GM18511 (cell line): ENCODE data around the gene POLDIP2.
"Not testable (repeated sequence)": the region's sequence is repeated elsewhere in the genome, so short reads cannot be mapped to it uniquely, and the experiment has no call there.

Experiments
- ATAC-seq: cut with Tn5 transposase; IDR thresholded peaks from one replicate; pipeline ENCODE4 v1.9.1; 2021; ENCODE audit warnings: mild to moderate bottlenecking, moderate library complexity; ENCODE audit not compliant: unreplicated experiment

Gene POLDIP2

DNA sequence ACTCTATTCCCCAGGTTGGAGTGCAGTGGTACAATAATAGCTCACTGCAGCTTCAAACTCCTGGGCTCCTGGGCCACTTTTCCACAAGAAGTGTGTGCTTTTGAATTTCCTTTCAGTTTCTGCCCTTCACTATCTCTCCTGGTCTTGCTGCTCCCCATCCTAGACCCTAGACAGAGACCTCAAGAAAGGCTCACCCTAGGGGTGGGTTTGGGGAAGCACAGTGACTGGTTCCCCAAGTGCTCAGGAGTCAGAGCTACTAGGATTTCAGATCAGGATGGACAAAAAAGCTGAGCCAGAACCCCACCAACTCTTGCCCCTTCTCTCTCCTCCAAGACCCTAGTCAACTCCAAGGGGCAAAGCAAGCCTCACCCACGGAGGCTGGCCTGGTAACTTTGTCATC lies 9.3 kb upstream of the POLDIP2 start:
- ATAC-seq: no peak

DNA sequence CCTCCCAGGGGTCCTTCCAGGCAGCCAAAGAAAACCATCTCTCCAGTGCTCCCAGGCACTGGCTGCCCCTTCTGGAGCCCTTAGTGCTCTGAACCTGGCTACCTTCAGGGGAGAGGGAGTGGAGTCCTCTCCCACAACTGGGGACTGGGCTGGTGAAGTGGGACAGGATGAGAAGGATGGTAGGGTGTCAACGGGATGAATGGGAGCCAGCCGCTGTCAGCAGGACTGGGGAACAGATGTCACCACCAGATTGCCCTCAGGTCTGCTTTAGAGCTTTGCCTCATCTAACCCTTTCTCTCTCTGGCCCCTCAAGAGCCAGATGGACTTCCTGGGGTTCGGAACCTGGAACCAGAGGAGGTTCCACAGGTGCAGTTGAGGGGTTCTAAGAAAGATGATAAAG lies 8.2 kb upstream of the POLDIP2 start:
- no peak for ATAC-seq

DNA sequence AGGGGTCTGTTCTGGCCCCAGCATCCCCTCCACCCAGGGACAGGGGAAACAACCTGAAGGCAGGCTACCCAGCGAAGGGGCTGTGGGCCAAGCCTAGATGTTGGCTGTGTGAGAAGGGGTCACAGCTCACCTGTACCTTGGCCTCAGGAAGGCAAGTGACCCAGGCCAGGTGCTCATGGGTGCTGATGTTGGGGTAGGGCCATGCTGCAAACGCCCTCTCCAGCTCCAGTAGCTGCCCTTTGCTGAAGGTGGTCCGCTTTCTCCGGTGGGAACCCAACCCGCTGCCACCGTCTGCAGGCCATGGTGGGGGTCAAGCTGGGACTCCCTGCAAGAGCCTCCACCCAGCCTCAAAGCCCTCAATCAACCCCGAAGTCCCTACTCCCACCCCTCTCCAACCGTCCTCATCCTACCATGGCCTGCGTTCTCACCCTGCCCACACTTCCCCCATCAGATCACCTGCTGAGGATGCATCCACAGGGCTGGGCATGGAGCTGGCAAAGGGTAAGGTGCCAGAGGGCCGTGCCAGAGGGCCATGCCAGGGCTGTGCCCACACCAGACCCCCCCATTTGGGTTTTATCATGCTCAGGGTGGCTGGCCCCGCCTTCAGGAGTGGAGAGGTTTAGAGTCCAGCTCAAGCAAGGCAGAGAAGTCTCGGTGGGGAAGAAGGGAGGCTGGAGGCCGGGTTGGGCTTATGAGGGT lies 7.5 kb upstream of the POLDIP2 start, which contains the start of gene SEBOX:
Gene SEBOX, minus strand, starts transcription at position 535 of the 699 bp plus-strand sequence. Its CDS starts 48 bp downstream, at position 487.
- no peak for ATAC-seq

DNA sequence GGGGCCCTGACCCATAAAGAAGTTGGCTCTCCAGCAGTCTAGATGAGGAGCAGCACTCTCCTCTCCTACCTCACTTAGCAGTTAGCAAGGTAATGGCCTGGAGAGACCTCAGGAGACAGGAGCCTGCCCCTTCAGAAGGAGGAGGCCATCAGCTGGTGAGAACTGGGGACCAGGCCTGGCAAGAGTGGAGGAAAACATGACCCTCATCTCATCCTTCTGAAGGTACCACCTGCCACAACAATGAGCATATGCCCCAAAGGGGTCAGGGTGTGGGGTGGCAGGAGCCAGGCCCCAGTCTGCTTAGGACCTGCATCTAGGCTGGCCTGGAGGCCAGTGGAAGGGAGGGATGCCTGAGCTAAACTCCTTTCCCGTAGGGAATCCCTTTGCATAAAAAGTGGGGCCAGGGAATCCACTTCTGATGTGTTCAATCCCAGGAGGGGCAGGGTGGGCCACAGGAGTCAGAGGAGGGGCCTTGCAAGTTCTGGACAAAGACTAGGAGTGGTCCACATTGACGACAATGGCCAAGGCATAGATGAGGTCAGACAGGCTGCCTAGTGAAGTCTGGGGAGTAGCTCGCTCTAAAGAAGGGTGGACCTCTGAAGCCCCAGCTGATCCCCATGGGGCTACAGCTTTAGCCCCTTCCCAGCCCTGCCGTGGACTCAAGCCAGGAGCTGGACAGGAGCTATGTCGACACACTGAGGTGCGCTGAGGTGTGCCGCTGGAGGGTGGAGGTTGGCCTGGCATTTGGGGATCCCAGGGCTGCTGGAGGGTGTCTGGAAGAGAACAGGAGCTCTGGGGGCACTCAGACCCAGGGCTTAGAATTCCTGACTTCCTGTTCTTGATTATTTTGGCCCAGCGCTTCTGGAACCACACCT lies 6.7 kb upstream of the POLDIP2 start:
- no peak for ATAC-seq

- no peak for ATAC-seq
These were observed 5.9 kb upstream of the POLDIP2 start for GRCh38 chr17:28363186-28363585.

DNA sequence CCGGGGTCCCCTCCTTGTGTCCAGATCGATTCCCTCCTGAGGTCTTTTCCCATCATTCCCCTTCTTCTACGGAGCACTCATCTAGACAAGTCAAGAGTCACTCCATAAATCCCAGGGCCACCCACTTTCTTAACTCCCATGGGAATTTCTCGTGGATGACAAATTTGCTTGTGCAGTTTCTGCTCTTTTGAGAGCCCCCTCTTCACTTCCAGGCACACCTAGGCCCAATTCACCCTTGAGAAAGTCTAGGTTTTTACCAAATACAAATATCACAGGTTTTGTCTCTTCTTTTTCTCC lies 522 bp upstream of the POLDIP2 start:
- ATAC-seq: no peak

GRCh38 chr17:28350271-28350670 lies 7.1 kb downstream of the POLDIP2 start:
- ATAC-seq: no peak

GRCh38 chr17:28348979-28349378 lies 8.3 kb downstream of the POLDIP2 start:
- no peak for ATAC-seq

DNA sequence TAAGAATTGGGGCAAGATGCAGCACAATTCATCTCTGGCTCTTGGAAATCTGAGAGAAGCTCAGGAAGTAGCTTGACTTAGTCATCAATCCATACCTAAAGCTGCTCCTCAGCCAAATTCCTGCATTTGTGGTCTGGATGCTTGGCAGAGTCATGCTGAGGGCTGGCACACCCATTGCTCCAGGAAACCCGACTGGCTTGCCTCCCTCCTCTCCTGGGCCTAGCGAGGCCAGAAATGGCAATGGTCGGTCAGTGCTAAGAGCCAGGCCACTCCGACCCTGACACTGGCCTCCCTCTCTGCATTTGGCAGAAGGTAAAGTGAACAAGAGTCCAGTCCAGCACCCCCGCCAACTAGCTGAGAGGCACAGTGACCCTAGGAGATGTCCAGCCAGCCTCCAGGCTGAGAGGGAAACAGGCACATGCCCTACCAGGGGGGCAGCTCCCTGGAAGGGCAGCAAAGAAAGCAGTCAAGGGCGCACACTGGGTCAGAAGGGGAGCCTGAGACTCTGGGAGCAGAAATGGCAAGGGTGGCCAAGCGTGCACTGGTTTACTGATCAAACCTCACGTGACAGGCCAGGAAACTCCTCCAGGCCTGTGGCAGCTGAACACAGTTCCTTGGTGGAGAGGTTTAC lies 10.0 kb downstream of the POLDIP2 start:
- no peak for ATAC-seq

DNA sequence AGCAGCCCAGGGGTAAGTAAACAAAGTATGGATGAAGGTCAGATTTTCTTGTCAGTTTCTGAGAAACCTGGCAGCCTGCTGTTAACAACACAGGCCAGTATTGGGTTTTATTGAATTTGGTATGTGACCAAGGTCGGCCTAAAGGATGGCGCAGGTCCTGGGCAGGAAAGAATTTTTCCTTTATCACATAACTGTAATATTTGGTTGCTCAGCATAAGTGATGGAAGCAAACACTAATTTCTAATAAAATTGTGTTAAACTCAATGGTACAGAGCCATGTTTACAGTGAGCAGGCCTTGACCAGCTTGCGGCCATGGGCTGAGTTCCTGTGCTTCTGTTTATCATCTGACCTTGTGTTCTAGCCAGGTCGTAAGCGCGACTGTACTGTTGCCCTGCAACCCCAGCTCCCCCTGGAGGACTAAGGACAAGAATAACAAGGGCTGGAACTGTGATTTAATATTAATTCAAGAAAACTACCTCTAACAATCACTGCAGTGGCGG lies 10.5 kb downstream of the POLDIP2 start:
- ATAC-seq: no peak

- no peak for ATAC-seq
These were observed 11.1 kb downstream of the POLDIP2 start for GRCh38 chr17:28346199-28346580.

DNA sequence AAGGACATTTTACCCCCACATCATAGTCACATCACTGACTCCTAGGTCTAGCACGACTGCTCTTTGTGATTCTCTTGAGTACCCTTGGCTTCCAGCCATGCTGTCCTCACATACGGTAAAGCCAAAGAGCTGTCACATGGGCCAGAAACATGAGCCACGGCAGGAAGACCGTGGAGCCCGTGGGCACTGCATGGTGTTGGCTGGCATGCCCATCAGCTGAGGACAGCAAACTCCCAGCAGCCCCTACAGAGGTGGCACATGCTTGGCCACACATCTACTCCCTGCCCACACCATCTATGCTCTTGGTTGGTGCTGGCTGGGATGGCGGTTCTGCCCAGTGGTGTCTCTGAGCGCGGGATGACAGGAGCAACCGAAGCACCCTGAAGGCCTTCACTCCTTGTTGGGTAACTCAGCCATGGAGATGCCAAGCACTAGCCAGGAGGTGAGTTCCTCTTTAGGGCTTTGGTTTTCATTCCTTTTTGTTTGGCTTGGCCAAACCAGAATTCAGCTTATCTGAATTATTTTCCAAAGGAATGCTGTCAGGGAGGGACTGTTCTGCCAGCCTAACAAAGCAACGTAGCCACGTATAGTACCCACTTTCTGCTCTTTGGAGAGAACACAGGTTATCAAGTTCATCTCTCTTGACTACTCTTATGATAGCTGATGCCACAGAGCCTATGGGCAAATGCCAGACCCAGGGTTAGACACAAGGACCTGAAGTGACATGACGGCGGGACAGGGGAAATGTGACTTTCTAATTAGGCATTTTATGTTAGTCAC lies 11.7 kb downstream of the POLDIP2 start:
- ATAC-seq: no peak

- no peak for ATAC-seq
These were observed 12.9 kb downstream of the POLDIP2 start for GRCh38 chr17:28344435-28344901.

DNA sequence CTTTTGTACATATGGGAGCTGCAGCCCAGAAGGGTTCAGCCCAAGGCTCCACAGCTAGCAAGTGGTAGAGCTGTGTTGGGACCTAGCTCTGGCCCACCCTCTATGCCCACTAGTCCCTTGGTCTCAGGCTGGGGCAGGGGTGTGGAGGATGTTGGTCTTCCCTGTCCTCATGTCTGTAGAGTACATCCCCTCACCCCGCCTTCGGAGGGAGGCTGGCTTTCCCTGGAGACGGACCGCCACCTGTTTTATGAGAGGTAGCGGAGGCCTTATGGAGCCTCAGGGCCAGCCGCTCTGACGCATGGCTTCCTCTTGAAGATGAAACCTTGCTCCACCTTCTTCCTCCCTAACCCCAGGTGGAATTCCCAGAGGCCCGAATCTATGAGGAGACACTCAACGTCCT lies 13.3 kb downstream of the POLDIP2 start:
- no peak for ATAC-seq

DNA sequence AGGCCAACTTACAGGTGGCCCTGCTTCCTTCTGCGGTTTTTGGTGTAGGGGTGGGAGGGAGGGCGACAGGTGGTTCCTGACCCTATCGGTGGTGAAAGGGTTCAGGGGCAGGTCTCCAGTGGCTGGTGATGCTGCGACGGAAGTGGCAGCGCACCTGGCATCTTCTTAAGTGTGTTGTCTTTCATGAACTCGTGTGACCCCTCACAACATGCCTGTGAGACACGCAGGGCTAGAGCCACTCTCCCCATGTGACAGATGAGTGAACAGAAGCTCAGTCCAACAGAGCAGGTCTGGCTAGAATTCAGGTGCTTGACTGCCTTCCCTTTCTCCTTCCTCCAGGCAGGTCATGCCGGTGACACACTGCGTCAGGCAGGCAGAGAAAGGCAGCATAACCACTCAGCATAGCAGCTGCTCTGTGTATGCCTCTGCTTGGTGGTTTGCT lies 13.8 kb downstream of the POLDIP2 start:
- no peak for ATAC-seq

- ATAC-seq: no peak
These were observed 15.0 kb downstream of the POLDIP2 start for GRCh38 chr17:28342313-28342712.

- no peak for ATAC-seq
These were observed 15.8 kb downstream of the POLDIP2 start for GRCh38 chr17:28341516-28341915.

GRCh38 chr17:28340374-28340773 lies 17.0 kb downstream of the POLDIP2 start:
- ATAC-seq: no peak

- ATAC-seq: no peak
These were observed 17.9 kb downstream of the POLDIP2 start for GRCh38 chr17:28339431-28339830.

- not testable (repeated sequence) for ATAC-seq
These were observed 18.5 kb downstream of the POLDIP2 start for GRCh38 chr17:28338769-28339212.
